Measurements from ENCODE around the gene ADAMTS2.

ADAMTS2 gene

DNA sequence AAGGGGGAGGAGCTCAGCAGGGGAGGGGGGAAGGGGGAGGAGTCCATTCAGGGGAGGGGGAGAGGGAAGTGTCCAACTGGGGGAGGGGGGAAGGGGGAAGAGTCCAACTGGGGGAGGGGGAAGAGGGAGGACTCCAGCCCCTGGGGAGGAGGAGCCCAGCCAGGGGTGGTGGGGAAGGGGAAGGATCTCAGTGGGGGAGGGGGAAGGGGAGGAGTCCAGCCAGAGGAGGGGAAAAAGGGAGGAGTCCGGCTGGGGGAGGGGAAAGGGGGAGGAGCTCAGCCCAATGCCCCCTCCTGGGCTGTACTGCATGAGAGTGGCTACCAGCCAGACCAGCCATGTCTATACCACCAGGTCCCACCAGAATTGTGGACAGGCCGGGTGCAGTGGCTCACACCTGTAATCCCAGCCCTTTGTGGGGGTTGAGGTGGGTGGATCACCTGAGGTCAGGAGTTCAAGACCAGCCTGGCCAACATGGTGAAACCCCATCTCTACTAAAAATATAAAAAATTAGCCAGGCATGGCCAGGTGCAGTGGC, 30.6 kb upstream of the ADAMTS2 start:
- Mint-ChIP-seq H3K27ac (no peak overlapping the region), H3K27me3 (ENCODE audit: low read depth) (no peaks in the 10 kb centered on the region), H3K9me3 (no peaks in the 10 kb centered on the region), H3K4me3 (no peak overlapping the region), H3K4me1 (ENCODE audit: low read depth) (no peaks in the 10 kb centered on the region), H3K36me3 (ENCODE audit: low read depth) (no peaks in the 10 kb centered on the region)

DNA sequence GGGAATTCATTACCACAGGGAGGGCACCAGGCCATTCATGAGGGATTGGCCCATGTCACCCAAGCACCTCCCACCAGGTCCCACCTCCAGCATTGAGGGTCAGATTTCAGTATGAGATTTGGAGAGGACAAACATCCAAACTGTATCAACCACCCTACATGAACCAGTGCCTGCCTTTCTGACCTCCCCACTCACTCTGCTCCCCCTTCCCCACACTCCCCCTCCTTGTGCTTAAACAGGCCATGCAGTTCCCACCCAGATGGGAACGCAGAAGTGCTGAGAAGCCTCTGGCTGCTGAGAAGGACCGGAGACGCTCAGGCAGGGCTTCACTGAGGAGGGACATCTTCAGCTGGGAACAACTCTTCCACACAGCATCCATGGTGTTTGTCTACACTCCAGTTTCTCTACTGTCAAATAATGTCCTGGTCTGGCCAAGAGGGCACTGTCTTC, 30.0 kb upstream of the ADAMTS2 start:
- H3K27ac Mint-ChIP-seq: no peak overlapping the region
- H3K36me3 Mint-ChIP-seq (ENCODE audit: low read depth): no peaks in the 10 kb centered on the region

DNA sequence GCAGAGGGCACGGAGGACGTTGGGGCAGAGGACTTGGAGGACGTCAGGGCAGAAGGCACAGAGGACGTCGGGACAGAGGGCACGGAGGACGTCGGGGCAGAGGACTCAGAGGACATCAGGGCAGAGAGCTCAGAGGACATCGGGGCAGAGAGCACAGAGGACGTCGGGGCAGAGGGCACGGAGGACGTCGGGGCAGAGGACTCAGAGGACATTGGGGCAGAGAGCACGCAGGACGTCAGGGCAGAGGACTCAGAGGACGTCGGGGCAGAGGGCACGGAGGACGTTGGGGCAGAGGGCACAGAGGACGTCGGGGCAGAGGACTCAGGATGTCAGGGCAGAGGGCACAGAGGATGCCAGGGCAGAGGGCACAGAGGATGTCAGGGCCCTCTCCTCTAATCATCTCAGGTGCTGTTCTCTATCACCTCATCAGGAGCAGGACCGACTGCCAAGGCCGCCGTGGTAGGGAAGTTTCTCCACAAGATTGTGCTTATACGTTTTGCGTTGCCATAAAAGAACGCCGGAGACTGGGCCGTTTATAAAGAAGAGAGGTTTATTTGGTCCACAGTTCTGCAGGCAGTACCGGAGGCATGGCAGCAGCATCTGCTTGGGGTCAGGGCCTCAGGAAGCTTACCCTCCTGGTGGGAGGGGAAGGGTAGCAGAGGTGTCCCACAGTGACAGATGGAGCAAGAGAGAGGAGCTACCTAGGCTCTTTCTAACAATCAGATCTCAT, 29.4 kb upstream of the ADAMTS2 start:
- H3K9me3 Mint-ChIP-seq: no peaks in the 10 kb centered on the region
- no peaks in the 10 kb centered on the region for H3K27me3 Mint-ChIP-seq (ENCODE audit: low read depth)
- H3K27ac Mint-ChIP-seq: no peak overlapping the region
- no peaks in the 10 kb centered on the region for H3K36me3 Mint-ChIP-seq (ENCODE audit: low read depth)
- no peaks in the 10 kb centered on the region for H3K4me1 Mint-ChIP-seq (ENCODE audit: low read depth)
- no peak overlapping the region for H3K4me3 Mint-ChIP-seq

More for the DNA sequence above, 30.0 kb upstream of the ADAMTS2 start:
- Mint-ChIP-seq H3K9me3 (no peaks in the 10 kb centered on the region), H3K27me3 (ENCODE audit: low read depth) (no peaks in the 10 kb centered on the region), H3K4me3 (no peak overlapping the region), H3K4me1 (ENCODE audit: low read depth) (no peaks in the 10 kb centered on the region)

DNA sequence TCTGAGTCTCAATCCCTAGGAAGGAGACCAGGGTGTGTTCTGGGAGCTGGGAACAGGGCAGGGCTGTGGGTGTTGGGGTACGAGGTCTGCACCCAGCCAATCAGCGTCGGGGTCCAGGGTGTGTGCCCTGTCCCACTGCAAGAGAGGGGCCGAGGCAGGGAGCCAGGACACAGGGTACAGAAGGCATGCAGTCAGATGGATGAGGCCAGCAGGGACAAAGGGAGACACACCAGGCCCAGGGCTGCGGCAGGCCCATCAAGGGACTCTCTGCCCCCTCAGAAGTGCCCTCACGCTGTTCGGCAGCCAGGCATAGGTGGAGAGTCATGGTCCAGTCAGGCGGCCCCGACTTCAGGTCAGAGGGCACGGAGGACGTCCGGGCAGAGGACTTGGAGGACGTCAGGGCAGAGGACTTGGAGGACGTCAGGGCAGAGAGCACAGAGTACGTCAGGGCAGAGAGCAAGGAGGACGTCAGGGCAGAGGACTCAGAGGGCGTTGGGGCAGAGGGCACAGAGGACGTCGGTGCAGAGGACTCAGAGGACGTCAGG, 28.8 kb upstream of the ADAMTS2 start:
- no peak overlapping the region for H3K4me3 Mint-ChIP-seq
- no peaks in the 10 kb centered on the region for H3K27me3 Mint-ChIP-seq (ENCODE audit: low read depth)
- no peaks in the 10 kb centered on the region for H3K4me1 Mint-ChIP-seq (ENCODE audit: low read depth)
- no peaks in the 10 kb centered on the region for H3K36me3 Mint-ChIP-seq (ENCODE audit: low read depth)
- no peak overlapping the region for H3K27ac Mint-ChIP-seq
- H3K9me3 Mint-ChIP-seq: no peaks in the 10 kb centered on the region

DNA sequence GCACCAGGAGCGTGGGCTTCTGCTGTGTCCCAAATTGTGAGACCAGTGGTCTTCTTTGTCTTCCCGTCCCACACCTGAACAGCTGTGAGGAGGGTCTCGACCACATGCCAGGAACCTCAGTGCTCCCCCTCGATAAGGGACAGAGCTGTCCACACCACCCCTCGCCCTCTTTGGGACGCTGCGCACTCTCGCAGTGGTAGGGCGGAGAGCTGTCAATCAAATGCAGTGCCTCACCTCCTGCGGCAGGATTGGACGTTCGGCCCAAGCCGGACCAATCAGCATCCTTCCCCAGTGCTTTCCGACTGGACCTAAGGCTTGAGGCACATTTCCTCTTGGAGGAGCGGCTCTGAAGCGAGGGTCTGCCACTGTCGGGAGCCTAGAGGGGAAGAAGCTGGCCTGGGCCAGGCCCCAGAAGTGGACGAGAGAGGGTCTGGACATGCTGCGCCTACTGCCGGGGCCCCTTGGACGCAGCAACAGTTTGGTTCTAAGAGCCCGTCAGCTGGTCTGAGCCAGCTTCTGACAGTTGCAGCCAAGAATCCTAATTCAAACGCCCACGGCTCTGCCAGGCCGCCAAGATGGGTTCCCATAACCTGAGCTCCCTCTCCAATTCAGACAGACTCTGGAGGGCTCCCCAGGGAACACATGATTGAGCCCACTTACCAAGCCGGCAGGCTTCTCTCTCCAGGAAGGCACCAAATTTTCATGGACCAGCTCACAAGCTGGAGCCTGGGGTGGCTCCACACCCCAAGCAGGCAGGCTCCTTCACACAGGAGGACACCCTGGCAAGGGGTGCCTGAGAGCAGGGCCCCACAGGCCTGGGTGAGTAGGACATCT, 28.1 kb upstream of the ADAMTS2 start:
- no peaks in the 10 kb centered on the region for H3K9me3 Mint-ChIP-seq
- no peak overlapping the region for H3K4me3 Mint-ChIP-seq
- H3K4me1 Mint-ChIP-seq (ENCODE audit: low read depth): no peaks in the 10 kb centered on the region
- no peaks in the 10 kb centered on the region for H3K36me3 Mint-ChIP-seq (ENCODE audit: low read depth)
- no peak overlapping the region for H3K27ac Mint-ChIP-seq
- H3K27me3 Mint-ChIP-seq (ENCODE audit: low read depth): no peaks in the 10 kb centered on the region

DNA sequence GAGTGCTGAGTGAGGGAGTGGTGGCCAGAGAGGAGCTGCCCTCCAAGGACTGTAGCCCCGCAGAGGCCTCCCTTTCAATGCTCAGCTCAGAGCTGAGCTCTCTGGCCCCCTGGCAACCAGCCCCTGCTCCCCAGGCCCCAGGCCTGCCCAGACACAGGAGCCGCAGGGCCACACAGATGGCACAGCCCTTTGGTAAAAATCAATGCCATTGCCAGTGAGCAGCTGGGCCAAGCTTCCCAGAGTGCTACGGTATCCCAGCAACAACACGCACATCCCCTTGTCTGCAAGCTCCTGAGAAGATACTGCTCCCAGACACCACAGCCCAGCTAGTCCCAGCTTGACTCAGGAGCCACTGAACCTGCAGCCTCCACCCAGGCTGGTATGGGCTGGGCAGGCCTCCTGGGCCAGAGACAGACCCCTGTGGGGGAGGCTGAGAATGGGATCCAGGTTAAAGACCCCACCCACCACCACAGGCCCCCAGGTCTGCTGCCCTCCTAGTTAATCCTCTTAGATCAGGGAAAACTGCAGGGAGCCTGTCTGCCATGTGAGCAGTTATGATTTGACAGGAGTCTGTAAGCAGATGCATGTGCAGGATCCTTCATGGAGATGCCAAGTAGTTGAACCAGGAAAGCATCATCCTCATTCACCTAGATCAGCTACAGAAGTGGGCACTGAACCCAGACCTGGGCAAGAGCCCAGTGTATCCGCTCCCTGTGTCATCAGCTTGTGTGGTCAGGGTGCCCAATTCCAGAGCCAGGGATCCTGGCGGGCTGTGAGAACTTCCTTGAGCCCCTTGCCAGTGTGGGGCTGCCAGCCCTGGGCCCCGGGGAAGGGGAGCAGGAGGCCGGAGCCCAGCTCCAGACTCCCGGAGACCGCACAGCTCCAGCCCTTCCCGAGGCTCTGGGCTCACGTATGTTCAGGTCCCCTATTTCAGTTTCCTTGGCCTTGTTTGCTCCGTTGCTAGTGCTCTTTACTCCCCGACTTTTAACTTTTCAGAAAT, 26.7 kb upstream of the ADAMTS2 start:
- Mint-ChIP-seq H3K27ac (no peak overlapping the region), H3K4me1 (ENCODE audit: low read depth) (no peaks in the 10 kb centered on the region), H3K27me3 (ENCODE audit: low read depth) (no peaks in the 10 kb centered on the region), H3K4me3 (no peak overlapping the region), H3K36me3 (ENCODE audit: low read depth) (no peaks in the 10 kb centered on the region), H3K9me3 (no peaks in the 10 kb centered on the region)

DNA sequence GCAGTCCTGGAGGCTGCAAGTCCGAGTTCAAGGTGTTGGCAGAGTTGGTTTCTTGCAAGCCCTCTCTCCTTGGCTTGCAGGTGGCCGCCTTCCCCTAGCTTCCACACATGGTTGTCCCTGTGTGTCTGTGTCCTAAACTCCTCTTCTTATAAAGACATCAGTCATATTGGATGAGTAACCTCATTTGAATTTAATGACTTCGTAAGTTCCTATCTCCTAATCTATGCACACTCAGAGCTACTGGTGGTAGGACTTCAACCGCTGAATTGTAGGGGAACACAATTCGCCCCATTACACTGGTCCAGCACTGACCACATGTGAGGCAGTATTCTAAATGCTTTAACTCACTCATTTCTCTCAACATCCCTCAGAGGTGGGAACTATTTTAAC, 25.9 kb upstream of the ADAMTS2 start:
- H3K36me3 Mint-ChIP-seq (ENCODE audit: low read depth): no peaks in the 10 kb centered on the region
- H3K27ac Mint-ChIP-seq: no peak overlapping the region
- no peaks in the 10 kb centered on the region for H3K27me3 Mint-ChIP-seq (ENCODE audit: low read depth)
- no peak overlapping the region for H3K4me3 Mint-ChIP-seq
- no peaks in the 10 kb centered on the region for H3K9me3 Mint-ChIP-seq
- no peaks in the 10 kb centered on the region for H3K4me1 Mint-ChIP-seq (ENCODE audit: low read depth)

DNA sequence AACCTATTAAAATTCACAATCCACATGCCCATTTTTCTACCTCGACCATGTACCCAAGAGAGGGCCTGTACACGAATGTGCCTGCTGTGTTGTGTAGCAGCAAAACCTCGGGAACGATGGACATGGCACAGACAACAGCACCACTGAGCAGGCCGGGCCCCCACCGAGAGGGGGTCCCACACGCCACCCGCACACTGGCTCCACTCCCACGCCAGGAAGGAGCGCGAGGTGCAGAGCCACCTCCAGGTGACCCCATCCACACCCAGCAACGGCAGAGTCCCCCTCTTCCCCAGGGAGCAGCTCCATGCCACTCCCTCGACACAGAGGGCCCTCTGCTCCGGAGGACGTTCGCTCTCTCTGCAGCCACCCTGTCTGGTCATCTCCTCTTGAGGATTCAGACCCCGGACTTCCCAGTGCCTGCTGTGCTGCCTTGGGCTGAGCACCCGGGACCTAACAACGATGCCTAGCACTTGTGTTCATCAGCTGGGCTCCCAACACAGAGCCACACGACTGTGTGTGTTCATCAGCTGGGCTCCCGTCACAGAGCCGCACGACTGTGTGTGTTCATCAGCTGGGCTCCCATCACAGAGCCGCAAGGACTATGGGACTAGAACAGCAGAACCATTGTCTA, 25.3 kb upstream of the ADAMTS2 start:
- Mint-ChIP-seq H3K27ac (no peak overlapping the region), H3K27me3 (ENCODE audit: low read depth) (no peaks in the 10 kb centered on the region), H3K4me1 (ENCODE audit: low read depth) (no peaks in the 10 kb centered on the region), H3K4me3 (no peak overlapping the region), H3K36me3 (ENCODE audit: low read depth) (no peaks in the 10 kb centered on the region), H3K9me3 (no peaks in the 10 kb centered on the region)

DNA sequence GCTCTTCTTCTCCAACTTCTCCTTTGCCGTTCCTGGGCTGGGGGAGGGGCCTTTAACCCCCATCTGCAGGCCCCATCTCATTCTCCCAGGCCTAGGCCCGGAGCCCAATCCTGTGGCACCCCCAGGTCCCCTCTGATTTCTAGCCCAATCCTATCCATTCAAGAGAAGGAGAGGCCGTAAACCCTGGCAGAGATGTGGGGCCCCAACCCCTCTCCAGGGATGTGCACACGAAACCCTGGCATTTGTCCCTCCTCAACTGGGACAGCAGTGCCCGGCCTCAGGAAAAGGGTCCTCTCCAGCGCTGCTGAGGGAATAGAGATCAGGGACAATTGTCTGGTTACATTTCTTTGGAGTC, 24.2 kb upstream of the ADAMTS2 start:
- H3K9me3 Mint-ChIP-seq: no peaks in the 10 kb centered on the region
- no peaks in the 10 kb centered on the region for H3K36me3 Mint-ChIP-seq (ENCODE audit: low read depth)
- H3K27ac Mint-ChIP-seq: no peak overlapping the region

DNA sequence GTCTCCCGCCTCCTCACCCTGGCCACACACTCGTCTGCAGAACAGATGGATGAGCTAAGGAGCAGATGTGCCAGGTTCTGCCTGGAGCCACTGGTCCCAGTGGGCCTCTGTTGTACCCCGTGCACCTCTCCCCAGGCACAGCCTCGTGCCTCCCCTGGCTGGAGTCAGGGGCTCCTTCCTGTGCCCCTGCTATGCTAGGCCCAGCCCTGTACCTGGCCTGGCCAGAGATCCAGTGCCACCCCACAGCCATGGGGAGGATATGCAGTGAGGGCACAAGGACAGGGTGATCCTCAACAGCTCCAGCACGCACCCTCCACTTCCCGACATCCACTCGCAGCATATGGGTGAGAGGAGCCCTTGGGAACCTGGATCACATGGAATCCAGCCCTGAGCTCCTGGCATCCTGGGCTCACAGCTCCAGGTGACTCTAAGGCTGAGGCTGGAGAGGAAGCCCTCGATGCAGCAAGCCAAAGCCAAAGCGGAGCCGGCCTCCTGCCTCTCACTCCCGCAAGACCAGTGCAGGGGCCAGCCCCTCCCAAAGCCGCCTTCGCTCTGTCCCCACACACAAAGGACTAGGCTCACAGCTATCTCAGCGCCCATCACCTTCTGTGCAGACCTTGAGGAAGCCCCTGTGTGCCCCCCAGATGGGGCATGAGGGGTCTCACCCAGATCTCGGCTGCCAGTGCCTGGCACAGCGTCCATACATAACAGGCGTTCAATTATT, 23.7 kb upstream of the ADAMTS2 start:
- H3K27ac Mint-ChIP-seq: no peak overlapping the region
- no peaks in the 10 kb centered on the region for H3K27me3 Mint-ChIP-seq (ENCODE audit: low read depth)
- H3K9me3 Mint-ChIP-seq: no peaks in the 10 kb centered on the region
- H3K4me3 Mint-ChIP-seq: no peak overlapping the region
- no peaks in the 10 kb centered on the region for H3K4me1 Mint-ChIP-seq (ENCODE audit: low read depth)
- no peaks in the 10 kb centered on the region for H3K36me3 Mint-ChIP-seq (ENCODE audit: low read depth)

More for the DNA sequence above, 24.2 kb upstream of the ADAMTS2 start:
- H3K4me1 Mint-ChIP-seq (ENCODE audit: low read depth): no peaks in the 10 kb centered on the region
- H3K4me3 Mint-ChIP-seq: no peak overlapping the region
- no peaks in the 10 kb centered on the region for H3K27me3 Mint-ChIP-seq (ENCODE audit: low read depth)

DNA sequence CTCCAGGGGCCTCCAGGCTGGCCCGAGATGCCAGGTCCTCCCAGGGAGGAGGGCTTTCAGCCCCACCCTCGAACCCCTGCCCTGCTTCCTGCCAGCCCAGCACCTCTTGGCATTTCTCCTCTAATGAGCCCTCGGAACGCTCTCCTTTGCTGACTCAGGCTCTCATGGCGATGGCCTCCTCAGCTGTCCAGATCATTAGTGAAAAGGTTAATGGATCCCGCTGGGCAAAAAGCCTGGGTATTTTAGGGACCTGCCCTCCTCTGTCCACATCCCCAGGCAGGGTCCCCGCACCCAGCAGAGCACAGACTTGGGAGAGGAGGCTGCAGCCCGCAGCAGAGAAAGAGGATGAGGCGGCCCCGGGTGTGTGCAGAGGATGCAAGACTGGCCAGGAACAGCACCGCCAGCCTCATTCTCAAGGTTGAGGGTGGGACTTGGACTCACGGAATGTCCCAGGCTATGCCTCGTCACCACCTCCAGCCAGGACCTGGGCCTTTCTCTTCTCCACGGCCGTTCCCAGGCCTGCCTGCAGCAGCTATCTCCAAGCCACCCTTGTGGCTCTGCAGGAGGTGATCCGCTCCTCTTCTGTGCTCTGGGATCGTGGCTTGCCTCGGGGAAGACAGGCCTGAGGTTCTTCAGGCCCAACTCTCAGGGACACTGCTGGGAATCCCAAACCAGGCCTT, 23.0 kb upstream of the ADAMTS2 start:
- no peaks in the 10 kb centered on the region for H3K4me1 Mint-ChIP-seq (ENCODE audit: low read depth)
- no peaks in the 10 kb centered on the region for H3K36me3 Mint-ChIP-seq (ENCODE audit: low read depth)
- no peak overlapping the region for H3K4me3 Mint-ChIP-seq
- H3K27ac Mint-ChIP-seq: no peak overlapping the region
- H3K9me3 Mint-ChIP-seq: no peaks in the 10 kb centered on the region
- H3K27me3 Mint-ChIP-seq (ENCODE audit: low read depth): no peaks in the 10 kb centered on the region

DNA sequence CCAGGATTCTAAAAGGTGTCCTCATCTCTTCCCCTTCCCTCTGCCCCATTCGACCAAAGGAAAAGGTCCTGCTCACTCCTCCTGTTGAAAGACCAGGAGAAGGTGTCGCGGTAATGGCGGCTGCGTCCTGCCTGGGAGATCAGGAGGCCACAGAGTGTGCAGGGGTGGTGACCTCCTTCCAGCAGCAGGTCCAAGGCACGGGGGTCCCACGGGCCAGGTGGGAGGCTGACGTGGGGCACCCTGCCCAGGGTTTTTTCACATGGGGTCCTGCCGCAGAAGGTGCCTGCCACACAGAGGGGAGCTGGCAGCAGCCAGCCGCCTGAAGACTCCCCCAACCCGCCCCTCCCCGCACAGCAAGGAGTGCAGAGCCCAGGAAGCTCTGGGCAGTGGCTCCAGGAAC, 22.2 kb upstream of the ADAMTS2 start:
- no peak overlapping the region for H3K27ac Mint-ChIP-seq

DNA sequence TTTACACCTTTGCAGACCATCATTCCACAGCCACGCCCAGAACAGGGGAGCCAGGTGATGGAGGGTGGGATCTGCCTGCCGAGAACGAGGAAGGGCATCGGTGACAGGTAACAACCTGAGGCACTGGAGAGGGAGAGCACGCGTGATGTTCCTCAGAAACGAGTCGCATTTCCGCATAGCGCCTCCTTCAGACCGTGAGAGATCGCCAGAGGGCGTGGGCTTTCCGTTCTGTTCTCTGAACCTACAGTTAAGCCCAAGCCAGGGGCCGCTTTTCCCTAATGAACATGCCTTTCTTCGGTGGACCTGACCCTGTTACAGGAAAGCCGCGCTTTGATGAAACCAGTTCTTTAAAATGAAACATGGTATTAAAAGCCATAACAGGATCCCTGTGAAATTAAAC, 17.1 kb upstream of the ADAMTS2 start:
- Mint-ChIP-seq H3K27me3 (ENCODE audit: low read depth) (no peaks in the 10 kb centered on the region), H3K4me1 (ENCODE audit: low read depth) (no peaks in the 10 kb centered on the region), H3K9me3 (peaks cover 3% of the 10 kb centered on the region), H3K4me3 (no peak overlapping the region), H3K36me3 (ENCODE audit: low read depth) (no peaks in the 10 kb centered on the region), H3K27ac (no peak overlapping the region)

More for the DNA sequence above, 22.2 kb upstream of the ADAMTS2 start:
- Mint-ChIP-seq H3K27me3 (ENCODE audit: low read depth) (no peaks in the 10 kb centered on the region), H3K36me3 (ENCODE audit: low read depth) (no peaks in the 10 kb centered on the region), H3K4me3 (no peak overlapping the region), H3K9me3 (no peaks in the 10 kb centered on the region), H3K4me1 (ENCODE audit: low read depth) (no peaks in the 10 kb centered on the region)
